C4-2B (cell line): Measurements from ENCODE around the gene ACVR2B.

Experiments
- ZFX ChIP-seq: fragments of 450-650 bp; IDR thresholded peaks from 2 replicates; pipeline ENCODE4 v1.6.1; 2017
- TF ChIP-seq, protein P1 (sequence below): fragments of 450-650 bp; conservative IDR thresholded peaks from 2 replicates; pipeline ENCODE4 v1.5.1; 2017; ENCODE audit warnings: mild to moderate bottlenecking

DNA sequence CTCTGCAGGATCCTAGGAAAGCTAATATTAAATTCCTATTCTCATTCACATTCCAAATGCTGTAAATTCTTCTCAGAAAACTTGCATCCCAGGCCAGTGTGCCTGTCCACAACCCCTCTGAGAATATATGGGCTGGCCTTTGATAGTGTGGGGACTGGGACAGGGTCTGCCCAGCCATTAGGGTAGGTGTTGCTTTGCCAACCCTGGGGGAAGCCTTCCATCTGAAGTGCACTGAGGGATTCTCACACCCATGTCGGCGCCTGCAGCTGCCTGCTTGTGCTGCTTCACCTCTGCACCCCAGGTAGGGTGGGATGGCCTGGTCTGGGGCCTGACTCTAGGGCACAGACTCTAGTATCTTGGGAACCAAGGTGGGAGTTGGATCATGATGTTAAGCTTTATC lies 27.2 kb downstream of the ACVR2B start:
- TF ChIP-seq, protein P1, sequence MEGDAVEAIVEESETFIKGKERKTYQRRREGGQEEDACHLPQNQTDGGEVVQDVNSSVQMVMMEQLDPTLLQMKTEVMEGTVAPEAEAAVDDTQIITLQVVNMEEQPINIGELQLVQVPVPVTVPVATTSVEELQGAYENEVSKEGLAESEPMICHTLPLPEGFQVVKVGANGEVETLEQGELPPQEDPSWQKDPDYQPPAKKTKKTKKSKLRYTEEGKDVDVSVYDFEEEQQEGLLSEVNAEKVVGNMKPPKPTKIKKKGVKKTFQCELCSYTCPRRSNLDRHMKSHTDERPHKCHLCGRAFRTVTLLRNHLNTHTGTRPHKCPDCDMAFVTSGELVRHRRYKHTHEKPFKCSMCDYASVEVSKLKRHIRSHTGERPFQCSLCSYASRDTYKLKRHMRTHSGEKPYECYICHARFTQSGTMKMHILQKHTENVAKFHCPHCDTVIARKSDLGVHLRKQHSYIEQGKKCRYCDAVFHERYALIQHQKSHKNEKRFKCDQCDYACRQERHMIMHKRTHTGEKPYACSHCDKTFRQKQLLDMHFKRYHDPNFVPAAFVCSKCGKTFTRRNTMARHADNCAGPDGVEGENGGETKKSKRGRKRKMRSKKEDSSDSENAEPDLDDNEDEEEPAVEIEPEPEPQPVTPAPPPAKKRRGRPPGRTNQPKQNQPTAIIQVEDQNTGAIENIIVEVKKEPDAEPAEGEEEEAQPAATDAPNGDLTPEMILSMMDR = no peak
- no peak for TF ChIP-seq ZFX
